ENCODE data around the gene AIPL1.

The AIPL1 gene

GRCh38 chr17:6402258-6402657 is 32.7 kb downstream of the AIPL1 start:
- no peak for TF ChIP-seq CTCF (IDR thresholded peaks at IDR 0.05; ENCODE audit: control insufficient read depth, insufficient read depth, low read depth, low read length, missing control alignments)
- no peak overlapping the region for H3K4me3 ChIP-seq (ENCODE audit: control insufficient read depth, low read depth, low read length)
- DNase-seq (ENCODE audit: low read depth) = no peak

- no peak for TF ChIP-seq CTCF (IDR thresholded peaks at IDR 0.05; ENCODE audit: control insufficient read depth, insufficient read depth, low read depth, low read length, missing control alignments)
- no peak for DNase-seq (ENCODE audit: low read depth)
- H3K4me3 ChIP-seq (ENCODE audit: control insufficient read depth, low read depth, low read length) = no peak overlapping the region
Observed at GRCh38 chr17:6398955-6399354, 36.0 kb downstream of the AIPL1 start.

- no peak for DNase-seq (ENCODE audit: low read depth)
- TF ChIP-seq CTCF (IDR thresholded peaks at IDR 0.05; ENCODE audit: control insufficient read depth, insufficient read depth, low read depth, low read length, missing control alignments) = no peak
- H3K4me3 ChIP-seq (ENCODE audit: control insufficient read depth, low read depth, low read length) = no peak overlapping the region
Observed at GRCh38 chr17:6394055-6394606, 40.8 kb downstream of the AIPL1 start.

- no peak for DNase-seq (ENCODE audit: low read depth)
- H3K4me3 ChIP-seq (ENCODE audit: control insufficient read depth, low read depth, low read length) = no peak overlapping the region
- TF ChIP-seq CTCF (IDR thresholded peaks at IDR 0.05; ENCODE audit: control insufficient read depth, insufficient read depth, low read depth, low read length, missing control alignments) = no peak
Observed at GRCh38 chr17:6393351-6393952, 41.5 kb downstream of the AIPL1 start.

DNA sequence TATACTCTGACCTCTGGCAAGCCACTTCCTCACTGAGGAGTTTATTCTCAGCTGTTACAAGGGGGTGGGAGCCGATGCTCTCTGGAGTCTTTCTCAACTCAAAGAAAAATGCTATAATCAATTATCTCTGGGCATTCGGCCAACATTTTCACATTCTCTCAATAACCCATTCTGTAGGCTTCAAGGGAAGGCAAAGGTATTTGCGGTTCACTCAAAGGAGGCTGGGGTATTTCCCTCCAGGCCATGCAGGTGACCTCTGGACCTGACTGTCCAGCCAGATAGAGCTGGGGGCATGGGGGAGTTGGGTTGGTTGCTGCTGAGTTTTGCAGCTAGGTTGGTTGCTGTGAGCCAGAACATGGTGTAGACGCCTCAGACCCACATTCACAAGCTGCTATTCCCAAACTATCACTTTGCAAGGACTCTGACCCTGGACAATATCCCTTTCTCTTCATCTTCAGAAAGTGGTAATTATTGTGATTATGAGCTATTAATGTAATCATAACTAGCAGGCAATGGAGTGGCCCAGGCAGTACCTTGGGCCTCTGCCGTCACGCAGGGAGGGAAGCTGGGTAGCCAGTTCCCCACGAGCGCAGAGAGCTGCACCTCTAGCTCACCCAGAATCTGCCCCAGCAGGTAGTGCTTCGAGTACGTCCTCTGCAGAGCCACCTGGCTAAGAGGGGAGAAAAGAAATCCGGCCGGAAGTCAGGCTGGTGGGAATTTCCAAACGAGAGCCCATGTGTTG is 42.1 kb downstream of the AIPL1 start:
- no peak overlapping the region for H3K4me3 ChIP-seq (ENCODE audit: control insufficient read depth, low read depth, low read length)
- DNase-seq (ENCODE audit: low read depth) = no peak
- TF ChIP-seq CTCF (IDR thresholded peaks at IDR 0.05; ENCODE audit: control insufficient read depth, insufficient read depth, low read depth, low read length, missing control alignments) = no peak

- no peak for TF ChIP-seq CTCF (IDR thresholded peaks at IDR 0.05; ENCODE audit: control insufficient read depth, insufficient read depth, low read depth, low read length, missing control alignments)
- DNase-seq (ENCODE audit: low read depth) = no peak
- no peak overlapping the region for H3K4me3 ChIP-seq (ENCODE audit: control insufficient read depth, low read depth, low read length)
Observed at GRCh38 chr17:6388416-6388815, 46.5 kb downstream of the AIPL1 start.

All from AG09309 (cell line).